Measurements from ENCODE around the gene FTSJ3. TPM values are rescaled to one million over a fixed set of nuclear protein-coding genes. Genes with fewer than 3 reads are reported as not detected.

FTSJ3 gene
- total and polyA plus RNA-seq, 2 of the 13 experiments (the other 11 are each of a cell fraction or from before 2014, with no cell fraction given) = 26.0 to 64.2 TPM

DNA sequence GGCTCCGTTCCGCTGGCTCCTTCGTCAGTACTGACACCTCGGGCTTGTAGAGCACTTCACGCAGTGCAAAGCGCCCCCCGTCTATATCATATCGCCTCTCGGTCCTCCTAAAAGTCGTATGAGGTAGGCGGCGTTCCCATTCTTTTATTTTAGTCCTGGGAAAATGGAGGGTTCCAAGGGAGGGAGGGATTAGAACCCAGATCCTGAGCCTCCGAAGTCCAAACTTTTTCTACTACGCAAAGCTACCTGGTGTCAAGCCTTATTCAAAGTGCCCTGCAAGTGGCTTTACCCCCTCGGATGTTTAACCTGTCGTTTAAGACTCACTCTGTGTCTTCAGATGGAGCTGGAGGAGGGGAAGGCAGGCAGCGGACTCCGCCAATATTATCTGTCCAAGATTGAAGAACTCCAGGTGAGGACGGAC is 348 bp upstream of the FTSJ3 start (continued):
- TF ChIP-seq ISX (CRISPR knock-in tag; conservative IDR thresholded peaks at IDR 0.05) = no peak
- no peak for TF ChIP-seq GATA4 (IDR thresholded peaks at IDR 0.05; ENCODE audit: borderline replicate concordance, low read depth)
- TF ChIP-seq SALL2 (CRISPR knock-in tag; IDR thresholded peaks at IDR 0.05) = peak; percentile 9; the same call in 1 of the 2 replicates
- TF ChIP-seq, protein P1, sequence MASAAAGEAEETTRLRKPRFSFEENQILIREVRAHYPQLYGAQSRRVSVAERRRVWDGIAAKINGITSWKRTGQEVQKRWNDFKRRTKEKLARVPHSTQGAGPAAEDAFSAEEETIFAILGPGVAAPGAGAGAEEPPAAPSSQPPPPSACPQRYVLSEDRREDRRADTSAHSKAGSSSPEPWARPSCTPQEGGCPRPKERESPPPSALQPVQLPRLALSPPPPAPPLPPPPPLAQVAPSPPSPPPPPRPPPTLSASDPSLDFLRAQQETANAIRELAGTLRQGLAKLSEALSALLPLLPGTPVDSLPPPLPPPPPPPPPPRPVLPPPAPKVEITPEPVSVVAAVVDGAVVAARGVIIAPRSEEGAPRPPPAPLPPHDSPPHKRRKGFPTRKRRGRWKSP (CRISPR knock-in tag; IDR thresholded peaks at IDR 0.05) = 0 out of 2 replicates have a peak, but pooled peaks have one; percentile 55
- peak; percentile 16; the same call in 1 of the 2 replicates for TF ChIP-seq GLI4 (CRISPR knock-in tag; IDR thresholded peaks at IDR 0.05; ENCODE audit: borderline replicate concordance)
- no peak for TF ChIP-seq ZNF414 (CRISPR knock-in tag; IDR thresholded peaks at IDR 0.05)
- peak; percentile 58; the same call in 1 of the 2 replicates for TF ChIP-seq HIVEP1 (CRISPR knock-in tag; IDR thresholded peaks at IDR 0.05)
- no peak; the same call in none of the 2 replicates for TF ChIP-seq ZNF800 (CRISPR knock-in tag; IDR thresholded peaks at IDR 0.05)
- TF ChIP-seq HNF1B (CRISPR knock-in tag; IDR thresholded peaks at IDR 0.05) = 0 out of 2 replicates have a peak, but pooled peaks have one; percentile 7
- TF ChIP-seq, protein P2, sequence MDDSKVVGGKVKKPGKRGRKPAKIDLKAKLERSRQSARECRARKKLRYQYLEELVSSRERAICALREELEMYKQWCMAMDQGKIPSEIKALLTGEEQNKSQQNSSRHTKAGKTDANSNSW (CRISPR knock-in tag; IDR thresholded peaks at IDR 0.05; ENCODE audit: borderline replicate concordance) = 0 out of 2 replicates have a peak, but pooled peaks have one; percentile 12
- 0 out of 2 replicates have a peak, but pooled peaks have one; percentile 6 for TF ChIP-seq ZNF205 (CRISPR knock-in tag; IDR thresholded peaks at IDR 0.05)
- TF ChIP-seq ZHX1 (CRISPR knock-in tag; IDR thresholded peaks at IDR 0.05; ENCODE audit: low read depth) = peak; percentile 4; the same call in 1 of the 2 replicates
- TF ChIP-seq CCDC6 (CRISPR knock-in tag; IDR thresholded peaks at IDR 0.05) = peak; percentile 8; the same call in 1 of the 2 replicates
- TF ChIP-seq KDM5B (CRISPR knock-in tag; IDR thresholded peaks at IDR 0.05; ENCODE audit: borderline replicate concordance) = 0 out of 2 replicates have a peak, but pooled peaks have one; percentile 7
- 0 out of 2 replicates have a peak, but pooled peaks have one; percentile 4 for TF ChIP-seq ISL2 (CRISPR knock-in tag; IDR thresholded peaks at IDR 0.05)
- TF ChIP-seq ATF7 (IDR thresholded peaks at IDR 0.05) = no peak
- TF ChIP-seq ATF7 (CRISPR knock-in tag; IDR thresholded peaks at IDR 0.05) = no peak
- TF ChIP-seq MAFG (CRISPR knock-in tag; IDR thresholded peaks at IDR 0.05) = no peak; the same call in 1 of the 2 replicates
- TF ChIP-seq REXO4 (CRISPR knock-in tag; IDR thresholded peaks at IDR 0.05; ENCODE audit: borderline replicate concordance) = no peak
- TF ChIP-seq, protein P3, sequence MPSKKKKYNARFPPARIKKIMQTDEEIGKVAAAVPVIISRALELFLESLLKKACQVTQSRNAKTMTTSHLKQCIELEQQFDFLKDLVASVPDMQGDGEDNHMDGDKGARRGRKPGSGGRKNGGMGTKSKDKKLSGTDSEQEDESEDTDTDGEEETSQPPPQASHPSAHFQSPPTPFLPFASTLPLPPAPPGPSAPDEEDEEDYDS (CRISPR knock-in tag; IDR thresholded peaks at IDR 0.05) = no peak
- TF ChIP-seq ZNF232 (CRISPR knock-in tag; IDR thresholded peaks at IDR 0.05; ENCODE audit: borderline replicate concordance) = peak; percentile 12; the same call in 1 of the 2 replicates

Data from HepG2 (cell line).